Uterus (tissue), 2 donors: ENCODE data around the gene KIN.

Experiments
- CTCF ChIP-seq, 4 experiments: fragments of 200-600 bp in 2 of 4; fragments of 450-650 bp in 2 of 4; sonication (generic) in 2 of 4; IDR thresholded peaks; one replicate each; pipeline ENCODE4 v1.5.1; 2016 to 2019; ENCODE audit warnings: antibody characterized with exemption in 4 of 4, mild to moderate bottlenecking in 2 of 4, moderate library complexity in 1 of 4
- POLR2A ChIP-seq, 2 donors: fragments of 450-650 bp; IDR thresholded peaks; one replicate each; pipeline ENCODE4 v1.6.1; 2016; ENCODE audit warnings: antibody characterized with exemption in 2 of 2, mild to moderate bottlenecking in 1 of 2, moderate library complexity in 1 of 2

GRCh38 chr10:7832060-7832459 is 44.3 kb upstream of the KIN start:
- no peak for TF ChIP-seq CTCF (IDR thresholded peaks at IDR 0.05)
- TF ChIP-seq POLR2A (IDR thresholded peaks at IDR 0.05): no peak
